ENCODE measurements around the gene BCAP31. TPM values are rescaled to one million over a fixed set of nuclear protein-coding genes. Genes with fewer than 3 reads are reported as not detected.
A peak's percentile ranks its signal among the peaks of the same experiment; 100 is the strongest.

BCAP31 gene
- total RNA-seq, 3 donors from 2014 or later, result 158 to 209 (median 181) TPM

DNA sequence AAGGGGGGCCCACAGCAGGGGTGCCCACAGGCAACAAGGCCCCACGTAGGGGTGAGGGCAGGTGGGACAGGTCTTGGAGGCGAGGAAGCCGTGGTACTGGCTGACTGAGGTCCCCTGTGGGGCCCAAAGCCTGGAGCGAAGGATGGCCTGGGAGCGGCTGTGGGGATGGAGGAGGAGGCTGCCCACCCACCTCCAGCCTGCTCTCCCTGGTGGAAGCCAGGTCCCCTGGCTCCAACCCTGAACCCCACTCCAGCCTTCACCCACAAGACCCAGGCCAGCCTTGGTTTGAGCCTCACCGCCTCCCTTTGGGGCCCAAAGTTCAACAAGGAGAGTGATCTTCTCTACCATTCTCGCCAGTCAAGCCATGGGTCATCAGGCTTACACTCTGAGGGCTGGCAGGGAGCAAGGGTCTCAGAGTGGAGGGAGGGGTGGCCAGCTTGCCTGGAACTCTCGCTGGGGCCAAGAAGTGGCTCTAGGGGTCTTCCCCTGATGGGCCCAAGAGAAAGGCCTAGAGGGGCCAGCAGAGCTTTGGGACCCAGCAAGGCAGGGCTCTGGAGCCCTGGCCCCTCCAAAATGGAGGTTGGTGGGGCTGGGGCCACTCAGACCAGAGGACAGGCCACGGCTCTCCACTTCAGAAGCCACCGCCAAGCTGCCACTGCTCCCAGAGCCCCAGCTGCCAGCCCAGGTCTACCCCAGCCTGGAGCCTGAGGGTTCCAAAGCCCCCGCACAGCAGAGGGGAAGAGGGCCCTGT, 55.6 kb downstream of the BCAP31 start:
- Histone ChIP-seq H3K4me1 (ENCODE audit: low read depth) (no peaks in the 10 kb centered on the region), H3K36me3 (ENCODE audit: low read depth) (no peaks in the 10 kb centered on the region), H3K4me3 (no peak overlapping the region), H3K9me3 (no peaks in the 10 kb centered on the region)
- ATAC-seq (no peak), DNase-seq (no peak)
- TF ChIP-seq, protein P1, sequence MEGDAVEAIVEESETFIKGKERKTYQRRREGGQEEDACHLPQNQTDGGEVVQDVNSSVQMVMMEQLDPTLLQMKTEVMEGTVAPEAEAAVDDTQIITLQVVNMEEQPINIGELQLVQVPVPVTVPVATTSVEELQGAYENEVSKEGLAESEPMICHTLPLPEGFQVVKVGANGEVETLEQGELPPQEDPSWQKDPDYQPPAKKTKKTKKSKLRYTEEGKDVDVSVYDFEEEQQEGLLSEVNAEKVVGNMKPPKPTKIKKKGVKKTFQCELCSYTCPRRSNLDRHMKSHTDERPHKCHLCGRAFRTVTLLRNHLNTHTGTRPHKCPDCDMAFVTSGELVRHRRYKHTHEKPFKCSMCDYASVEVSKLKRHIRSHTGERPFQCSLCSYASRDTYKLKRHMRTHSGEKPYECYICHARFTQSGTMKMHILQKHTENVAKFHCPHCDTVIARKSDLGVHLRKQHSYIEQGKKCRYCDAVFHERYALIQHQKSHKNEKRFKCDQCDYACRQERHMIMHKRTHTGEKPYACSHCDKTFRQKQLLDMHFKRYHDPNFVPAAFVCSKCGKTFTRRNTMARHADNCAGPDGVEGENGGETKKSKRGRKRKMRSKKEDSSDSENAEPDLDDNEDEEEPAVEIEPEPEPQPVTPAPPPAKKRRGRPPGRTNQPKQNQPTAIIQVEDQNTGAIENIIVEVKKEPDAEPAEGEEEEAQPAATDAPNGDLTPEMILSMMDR (IDR thresholded peaks at IDR 0.05), result no peak
- intact Hi-C loops (cut with DNase I, micrococcal nuclease), result loop anchor here in 1 of 2 donors (10.0 kb wide), 1 partner anchor 114 kb away; no protein-coding TSS in a partner anchor

DNA sequence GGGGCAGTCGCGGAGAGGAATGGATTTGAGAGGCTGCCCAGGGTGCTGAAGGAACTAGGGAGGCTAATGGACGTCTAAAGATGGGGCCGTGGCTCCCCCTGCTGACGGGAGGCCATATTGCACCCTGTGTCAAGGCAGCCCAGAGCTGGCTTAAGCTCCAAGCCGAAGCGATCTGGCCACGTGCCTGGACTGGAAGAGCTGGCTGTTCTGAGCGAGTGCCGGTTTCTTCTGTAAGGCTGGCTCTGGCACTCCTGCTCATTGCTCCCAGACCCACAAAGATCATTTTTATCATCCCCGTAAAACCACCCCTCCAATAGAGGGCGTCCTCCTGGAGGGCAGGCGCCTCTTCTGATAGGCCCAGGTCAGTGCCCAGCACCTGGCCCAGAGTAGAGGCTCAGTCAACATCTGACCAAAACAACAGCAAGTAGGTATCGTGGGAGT, 56.2 kb downstream of the BCAP31 start:
- TF ChIP-seq, protein P1 (IDR thresholded peaks at IDR 0.05), result peak; percentile 46
- Histone ChIP-seq H3K4me3 (no peak overlapping the region), H3K9me3 (no peaks in the 10 kb centered on the region), H3K36me3 (ENCODE audit: low read depth) (no peaks in the 10 kb centered on the region), H3K4me1 (ENCODE audit: low read depth) (no peaks in the 10 kb centered on the region)
- DNase-seq, result peak; percentile 76 to 85 (median 82)
- ATAC-seq, result peak; percentile 90
- intact Hi-C loops (cut with DNase I, micrococcal nuclease), result loop anchor here in 1 of 2 donors (10.0 kb wide), 1 partner anchor 113 kb away; no protein-coding TSS in a partner anchor

DNA sequence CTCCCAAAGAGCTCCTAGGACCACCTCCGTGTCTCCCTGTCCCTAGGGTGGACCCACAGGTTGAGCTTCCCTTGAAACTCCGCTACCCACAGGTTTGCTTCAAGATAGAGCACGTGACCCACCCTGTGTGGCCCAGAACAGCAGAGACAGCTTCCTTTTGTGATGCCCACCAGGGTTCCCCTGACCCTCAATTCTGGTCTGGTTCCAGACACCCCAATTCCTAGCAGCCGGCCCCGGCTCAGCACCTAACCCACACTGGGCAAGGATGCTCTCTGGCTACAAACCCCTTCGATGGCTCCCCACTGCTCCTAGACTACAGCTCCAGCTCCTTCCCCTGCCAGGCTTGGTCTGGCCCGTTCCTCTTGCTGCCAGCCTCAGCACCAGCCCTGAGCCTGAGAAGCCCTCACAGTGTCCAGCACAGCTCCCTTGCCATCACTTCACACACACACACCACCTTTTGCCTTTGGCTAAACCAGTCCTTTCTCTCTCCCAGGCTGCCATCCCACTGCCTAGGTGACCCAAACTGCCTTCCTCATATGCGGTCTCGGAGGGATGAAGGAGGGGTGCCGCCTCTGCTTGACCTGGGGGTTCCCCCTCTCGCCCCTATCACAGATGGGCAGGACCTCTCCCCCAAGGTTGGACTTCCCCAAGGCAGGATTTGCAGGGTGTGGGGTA, 56.8 kb downstream of the BCAP31 start:
- Histone ChIP-seq H3K9me3 (no peaks in the 10 kb centered on the region), H3K36me3 (ENCODE audit: low read depth) (no peaks in the 10 kb centered on the region), H3K4me1 (ENCODE audit: low read depth) (no peaks in the 10 kb centered on the region), H3K4me3 (no peak overlapping the region)
- intact Hi-C loops (cut with DNase I, micrococcal nuclease), result loop anchor here in 1 of 2 donors (10.0 kb wide), 1 partner anchor 113 kb away; no protein-coding TSS in a partner anchor
- ATAC-seq (no peak), DNase-seq (no peak)
- TF ChIP-seq, protein P1 (IDR thresholded peaks at IDR 0.05), result no peak

DNA sequence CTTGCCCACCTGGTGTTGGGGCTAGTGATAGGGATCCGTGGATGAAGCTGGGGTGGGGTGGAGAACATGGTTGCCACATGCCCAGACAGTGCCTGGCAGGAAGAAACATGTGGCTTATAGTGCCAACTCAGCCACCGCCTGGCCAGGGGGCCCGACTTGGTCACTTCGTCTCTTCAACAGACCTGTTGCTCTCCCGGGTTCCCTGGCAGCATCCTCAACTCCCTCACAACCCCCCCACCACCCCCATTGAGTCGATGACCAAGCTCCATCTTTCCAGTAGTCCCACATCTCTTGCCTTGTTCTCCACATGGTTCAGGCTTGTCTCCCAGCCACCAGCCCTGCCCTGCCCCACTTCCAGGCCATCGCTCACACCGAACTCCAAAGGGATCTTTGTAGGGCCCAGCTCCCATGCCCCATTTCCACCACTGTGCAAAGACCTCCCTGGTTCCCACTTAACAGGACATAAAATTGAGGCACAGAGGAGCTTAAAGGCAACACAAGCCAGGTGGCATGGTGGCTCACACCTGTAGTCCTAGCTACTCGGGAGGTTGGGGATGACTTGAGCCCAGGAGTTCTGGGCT, 58.4 kb downstream of the BCAP31 start:
- H3K4me3 ChIP-seq, result no peak overlapping the region
- no peaks in the 10 kb centered on the region for H3K9me3 ChIP-seq
- DNase-seq, result no peak
- H3K36me3 ChIP-seq (ENCODE audit: low read depth), result no peaks in the 10 kb centered on the region
- H3K4me1 ChIP-seq (ENCODE audit: low read depth), result no peaks in the 10 kb centered on the region
- ATAC-seq, result no peak
- TF ChIP-seq, protein P1 (IDR thresholded peaks at IDR 0.05), result no peak
- intact Hi-C loops (cut with DNase I, micrococcal nuclease), result loop anchor here in 1 of 2 donors (10.0 kb wide), 1 partner anchor 111 kb away; no protein-coding TSS in a partner anchor

GRCh38 chrX:153662266-153662665, 61.9 kb downstream of the BCAP31 start:
- H3K9me3 ChIP-seq, result no peaks in the 10 kb centered on the region
- no peaks in the 10 kb centered on the region for H3K4me1 ChIP-seq (ENCODE audit: low read depth)
- H3K36me3 ChIP-seq (ENCODE audit: low read depth), result no peaks in the 10 kb centered on the region
- intact Hi-C loops (cut with DNase I, micrococcal nuclease), result loop anchor here in 1 of 2 donors (10.0 kb wide), 1 partner anchor 107 kb away; no protein-coding TSS in a partner anchor
- no peak overlapping the region for H3K4me3 ChIP-seq
- peak; percentile 42 for ATAC-seq
- TF ChIP-seq, protein P1 (IDR thresholded peaks at IDR 0.05), result no peak
- DNase-seq, result peak; percentile 56 to 82 (median 77)
